Measurements from ENCODE around the gene ITCH. TPM values are rescaled to one million over a fixed set of nuclear protein-coding genes. Genes with fewer than 3 reads are reported as not detected.
"Not testable (repeated sequence)": the region's sequence is repeated elsewhere in the genome, so short reads cannot be mapped to it uniquely, and the experiment has no call there.

ITCH gene
- total and polyA plus RNA-seq, 2 experiments from 2014 or later, result 22.1 to 61.2 TPM

- no peaks in the 10 kb centered on the region for H3K9me3 ChIP-seq (ENCODE audit: low read depth)
- no peaks in the 10 kb centered on the region for H3K9me2 ChIP-seq (replicated peaks; ENCODE audit: insufficient read depth)
- peak overlapping the region; percentile 96 for H3K4me2 ChIP-seq
- peaks cover 35% of the 10 kb centered on the region for H3K4me1 ChIP-seq (ENCODE audit: insufficient read depth)
- no peak for TF ChIP-seq EZH2phosphoT487 (IDR thresholded peaks at IDR 0.05; ENCODE audit: low read depth, severe bottlenecking, unreplicated experiment)
- TF ChIP-seq EZH2 (IDR thresholded peaks at IDR 0.05; ENCODE audit: borderline replicate concordance), result no peak
- TF ChIP-seq CTCF (IDR thresholded peaks at IDR 0.05; ENCODE audit: poor library complexity), result no peak
- H3K27ac ChIP-seq, result no peak overlapping the region
- WGBS (ENCODE audit: low lambda C conversion rate, missing lambda C conversion rate), result 90% methylated on average over 3 of the region's 3 CpGs
- peaks cover 75% of the 10 kb centered on the region for H3K79me2 ChIP-seq
- no peak for DNase-seq (ENCODE audit: low spot score)
- no peak overlapping the region for H3K4me3 ChIP-seq
- no peaks in the 10 kb centered on the region for H3K27me3 ChIP-seq
- peaks cover 63% of the 10 kb centered on the region for H4K20me1 ChIP-seq (ENCODE audit: insufficient read depth, poor library complexity, severe bottlenecking)
- H2AFZ ChIP-seq, result no peak overlapping the region
- no peaks in the 10 kb centered on the region for H3K36me3 ChIP-seq (replicated peaks; ENCODE audit: insufficient read depth, low read depth)
These were observed 2.7 kb downstream of the ITCH start for GRCh38 chr20:34365765-34366213.

DNA sequence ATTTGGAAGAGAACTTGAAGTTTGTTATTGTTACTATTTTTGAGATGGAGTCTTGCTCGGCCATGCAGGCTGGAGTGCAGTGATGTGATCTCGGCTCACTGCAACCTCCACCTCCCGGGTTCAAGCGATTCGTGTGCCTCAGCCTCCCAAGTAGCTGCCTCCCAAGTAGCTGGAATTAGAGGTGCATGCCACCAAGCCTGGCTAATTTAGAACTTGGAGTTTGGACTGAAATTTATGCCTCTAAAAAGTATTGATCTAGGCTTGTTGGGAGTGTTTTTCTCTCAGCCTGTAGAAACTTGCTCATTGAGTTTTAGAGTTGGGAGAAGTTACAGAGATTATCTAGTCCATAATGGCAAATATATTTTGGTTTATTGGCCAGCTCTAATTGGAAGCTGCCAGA lies 4.1 kb downstream of the ITCH start:
- WGBS (ENCODE audit: low lambda C conversion rate, missing lambda C conversion rate), result 96% methylated on average over 5 of the region's 5 CpGs

GRCh38 chr20:34367911-34368310 lies 4.8 kb downstream of the ITCH start:
- Histone ChIP-seq H4K20me1 (ENCODE audit: insufficient read depth, poor library complexity, severe bottlenecking) (peaks cover 63% of the 10 kb centered on the region), H3K79me2 (peaks cover 89% of the 10 kb centered on the region), H3K4me1 (ENCODE audit: insufficient read depth) (peaks cover 26% of the 10 kb centered on the region), H3K4me2 (peak overlapping the region; percentile 16)
- WGBS (ENCODE audit: low lambda C conversion rate, missing lambda C conversion rate), result 94% methylated on average over 9 of the region's 9 CpGs
- not testable (repeated sequence) for H3K36me3 ChIP-seq (replicated peaks; ENCODE audit: insufficient read depth, low read depth); H3K9me3 ChIP-seq (ENCODE audit: low read depth); H2AFZ ChIP-seq; H3K9me2 ChIP-seq (replicated peaks; ENCODE audit: insufficient read depth); H3K27ac ChIP-seq; DNase-seq (ENCODE audit: low spot score); H3K27me3 ChIP-seq; H3K4me3 ChIP-seq

More for the DNA sequence above, 4.1 kb downstream of the ITCH start:
- Histone ChIP-seq H3K27me3 (no peaks in the 10 kb centered on the region), H3K9me3 (ENCODE audit: low read depth) (no peaks in the 10 kb centered on the region), H3K9me2 (replicated peaks; ENCODE audit: insufficient read depth) (no peaks in the 10 kb centered on the region), H3K79me2 (peaks cover 84% of the 10 kb centered on the region), H4K20me1 (ENCODE audit: insufficient read depth, poor library complexity, severe bottlenecking) (peaks cover 63% of the 10 kb centered on the region), H3K36me3 (replicated peaks; ENCODE audit: insufficient read depth, low read depth) (no peaks in the 10 kb centered on the region), H3K4me2 (peak overlapping the region; percentile 8), H3K4me3 (no peak overlapping the region), H3K4me1 (ENCODE audit: insufficient read depth) (peaks cover 34% of the 10 kb centered on the region), H3K27ac (no peak overlapping the region), H2AFZ (no peak overlapping the region)
- DNase-seq (ENCODE audit: low spot score), result no peak
- no peak for TF ChIP-seq EZH2phosphoT487 (IDR thresholded peaks at IDR 0.05; ENCODE audit: low read depth, severe bottlenecking, unreplicated experiment)
- TF ChIP-seq CTCF (IDR thresholded peaks at IDR 0.05; ENCODE audit: poor library complexity), result no peak
- no peak for TF ChIP-seq EZH2 (IDR thresholded peaks at IDR 0.05; ENCODE audit: borderline replicate concordance)

GRCh38 chr20:34368547-34368946 lies 5.5 kb downstream of the ITCH start:
- peak; percentile 18 for DNase-seq (ENCODE audit: low spot score)
- TF ChIP-seq CTCF (IDR thresholded peaks at IDR 0.05; ENCODE audit: poor library complexity), result no peak
- no peak for TF ChIP-seq EZH2 (IDR thresholded peaks at IDR 0.05; ENCODE audit: borderline replicate concordance)
- TF ChIP-seq EZH2phosphoT487 (IDR thresholded peaks at IDR 0.05; ENCODE audit: low read depth, severe bottlenecking, unreplicated experiment), result no peak
- no peaks in the 10 kb centered on the region for H3K9me3 ChIP-seq (ENCODE audit: low read depth)
- peaks cover 64% of the 10 kb centered on the region for H4K20me1 ChIP-seq (ENCODE audit: insufficient read depth, poor library complexity, severe bottlenecking)
- no peak overlapping the region for H3K4me3 ChIP-seq
- H3K27me3 ChIP-seq, result no peaks in the 10 kb centered on the region
- no peak overlapping the region for H3K27ac ChIP-seq
- no peak overlapping the region for H2AFZ ChIP-seq
- peaks cover 92% of the 10 kb centered on the region for H3K79me2 ChIP-seq
- WGBS (ENCODE audit: low lambda C conversion rate, missing lambda C conversion rate), result 68% methylated on average over 4 of the region's 4 CpGs
- H3K36me3 ChIP-seq (replicated peaks; ENCODE audit: insufficient read depth, low read depth), result no peaks in the 10 kb centered on the region
- H3K4me2 ChIP-seq, result peak overlapping the region; percentile 16
- H3K9me2 ChIP-seq (replicated peaks; ENCODE audit: insufficient read depth), result no peaks in the 10 kb centered on the region
- peaks cover 26% of the 10 kb centered on the region for H3K4me1 ChIP-seq (ENCODE audit: insufficient read depth)
